Coronary artery (tissue), 2 donors: ENCODE measurements around the gene BZW1.

Source experiments
- DNase-seq: peaks from one replicate; pipeline ENCODE4 v3.0.0-alpha.2; 2017; ENCODE audit warnings: low spot score
- H3K27ac ChIP-seq, 2 donors: fragments of 200-600 bp; sonication (generic); one replicate each; pipeline ENCODE4 v1.5.1; 2016 to 2019
- H3K4me3 ChIP-seq: fragments of 200-600 bp; sonication (generic); 2 replicates; pipeline ENCODE4 v1.5.1; 2016; ENCODE audit warnings: mild to moderate bottlenecking, moderate library complexity
- TF ChIP-seq, protein P1 (sequence below): fragments of 200-600 bp; sonication (generic); IDR thresholded peaks from one replicate; pipeline ENCODE4 v1.5.1; 2019; ENCODE audit warnings: antibody characterized with exemption

The BZW1 gene

DNA sequence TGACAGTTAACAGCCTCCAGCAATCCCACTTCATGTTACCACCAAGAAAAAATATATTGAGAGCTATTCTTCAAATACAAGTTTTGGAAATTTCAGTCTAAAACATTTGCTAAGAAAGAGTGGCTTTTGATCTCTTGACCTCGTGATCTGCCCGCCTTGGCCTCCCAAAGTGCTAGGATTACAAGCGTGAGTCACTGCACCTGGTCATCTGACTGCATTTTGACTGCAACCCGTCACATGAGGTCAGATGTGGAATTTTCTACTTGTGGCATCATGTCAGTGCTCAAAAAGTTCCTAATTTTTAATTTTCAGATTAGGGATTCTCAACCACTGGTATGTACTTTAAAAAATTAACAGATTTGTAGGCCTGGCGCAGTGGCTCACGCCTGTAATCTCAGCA is 61.9 kb downstream of the BZW1 start:
- no peak overlapping the region for H3K27ac ChIP-seq
- H3K4me3 ChIP-seq: no peak overlapping the region
- TF ChIP-seq, protein P1, sequence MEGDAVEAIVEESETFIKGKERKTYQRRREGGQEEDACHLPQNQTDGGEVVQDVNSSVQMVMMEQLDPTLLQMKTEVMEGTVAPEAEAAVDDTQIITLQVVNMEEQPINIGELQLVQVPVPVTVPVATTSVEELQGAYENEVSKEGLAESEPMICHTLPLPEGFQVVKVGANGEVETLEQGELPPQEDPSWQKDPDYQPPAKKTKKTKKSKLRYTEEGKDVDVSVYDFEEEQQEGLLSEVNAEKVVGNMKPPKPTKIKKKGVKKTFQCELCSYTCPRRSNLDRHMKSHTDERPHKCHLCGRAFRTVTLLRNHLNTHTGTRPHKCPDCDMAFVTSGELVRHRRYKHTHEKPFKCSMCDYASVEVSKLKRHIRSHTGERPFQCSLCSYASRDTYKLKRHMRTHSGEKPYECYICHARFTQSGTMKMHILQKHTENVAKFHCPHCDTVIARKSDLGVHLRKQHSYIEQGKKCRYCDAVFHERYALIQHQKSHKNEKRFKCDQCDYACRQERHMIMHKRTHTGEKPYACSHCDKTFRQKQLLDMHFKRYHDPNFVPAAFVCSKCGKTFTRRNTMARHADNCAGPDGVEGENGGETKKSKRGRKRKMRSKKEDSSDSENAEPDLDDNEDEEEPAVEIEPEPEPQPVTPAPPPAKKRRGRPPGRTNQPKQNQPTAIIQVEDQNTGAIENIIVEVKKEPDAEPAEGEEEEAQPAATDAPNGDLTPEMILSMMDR: no peak
- no peak for DNase-seq
